ENCODE data around the gene ARMC2.

ARMC2 gene

DNA sequence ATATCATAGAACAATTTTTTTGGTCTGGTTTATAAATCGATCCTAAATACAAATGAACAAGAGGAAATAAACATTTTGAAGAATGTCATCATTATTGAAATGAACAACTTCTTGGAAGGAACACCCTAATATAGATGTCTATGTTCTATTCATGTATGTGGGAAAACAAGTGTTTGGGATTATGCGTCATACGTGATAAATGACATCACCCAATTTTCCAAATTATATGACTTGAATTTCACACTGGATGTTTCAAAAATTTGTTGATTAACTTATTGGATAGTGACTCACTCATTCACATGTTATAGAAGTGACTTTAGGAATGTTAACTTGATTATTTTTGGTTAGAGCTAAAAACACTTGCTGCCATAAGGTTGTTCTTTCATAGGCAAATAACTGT lies 18.6 kb downstream of the ARMC2 start:
- TF ChIP-seq, protein P1, sequence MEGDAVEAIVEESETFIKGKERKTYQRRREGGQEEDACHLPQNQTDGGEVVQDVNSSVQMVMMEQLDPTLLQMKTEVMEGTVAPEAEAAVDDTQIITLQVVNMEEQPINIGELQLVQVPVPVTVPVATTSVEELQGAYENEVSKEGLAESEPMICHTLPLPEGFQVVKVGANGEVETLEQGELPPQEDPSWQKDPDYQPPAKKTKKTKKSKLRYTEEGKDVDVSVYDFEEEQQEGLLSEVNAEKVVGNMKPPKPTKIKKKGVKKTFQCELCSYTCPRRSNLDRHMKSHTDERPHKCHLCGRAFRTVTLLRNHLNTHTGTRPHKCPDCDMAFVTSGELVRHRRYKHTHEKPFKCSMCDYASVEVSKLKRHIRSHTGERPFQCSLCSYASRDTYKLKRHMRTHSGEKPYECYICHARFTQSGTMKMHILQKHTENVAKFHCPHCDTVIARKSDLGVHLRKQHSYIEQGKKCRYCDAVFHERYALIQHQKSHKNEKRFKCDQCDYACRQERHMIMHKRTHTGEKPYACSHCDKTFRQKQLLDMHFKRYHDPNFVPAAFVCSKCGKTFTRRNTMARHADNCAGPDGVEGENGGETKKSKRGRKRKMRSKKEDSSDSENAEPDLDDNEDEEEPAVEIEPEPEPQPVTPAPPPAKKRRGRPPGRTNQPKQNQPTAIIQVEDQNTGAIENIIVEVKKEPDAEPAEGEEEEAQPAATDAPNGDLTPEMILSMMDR (conservative IDR thresholded peaks at IDR 0.05; ENCODE audit: low read length) = no peak
- no peak for TF ChIP-seq EZH2phosphoT487 (IDR thresholded peaks at IDR 0.05; ENCODE audit: borderline replicate concordance)
- Histone ChIP-seq H3K79me2 (ENCODE audit: insufficient read depth, low read length) (no peaks in the 10 kb centered on the region), H2AFZ (ENCODE audit: low read length) (no peak overlapping the region), H3K4me2 (ENCODE audit: low read depth, low read length, poor library complexity, severe bottlenecking) (peak overlapping the region; percentile 10), H3K4me3 (ENCODE audit: low read length, poor library complexity, severe bottlenecking) (no peak overlapping the region), H3K4me1 (ENCODE audit: insufficient read depth, low read length, poor library complexity, severe bottlenecking) (peaks cover 16% of the 10 kb centered on the region), H4K20me1 (ENCODE audit: insufficient read depth, low read length, poor library complexity, severe bottlenecking) (no peaks in the 10 kb centered on the region), H3K9me2 (replicated peaks; ENCODE audit: low read depth, low read length) (no peaks in the 10 kb centered on the region), H3F3A (ENCODE audit: low read depth) (no peaks in the 10 kb centered on the region), H3K9me3 (ENCODE audit: insufficient read depth, low read depth, low read length) (no peaks in the 10 kb centered on the region), H3K27me3 (ENCODE audit: insufficient read depth, low read length, poor library complexity, severe bottlenecking) (no peaks in the 10 kb centered on the region), H3K9ac (ENCODE audit: low read depth, low read length, poor library complexity, severe bottlenecking) (no peak overlapping the region), H3K36me3 (ENCODE audit: insufficient read depth, low read length) (no peaks in the 10 kb centered on the region)

DNA sequence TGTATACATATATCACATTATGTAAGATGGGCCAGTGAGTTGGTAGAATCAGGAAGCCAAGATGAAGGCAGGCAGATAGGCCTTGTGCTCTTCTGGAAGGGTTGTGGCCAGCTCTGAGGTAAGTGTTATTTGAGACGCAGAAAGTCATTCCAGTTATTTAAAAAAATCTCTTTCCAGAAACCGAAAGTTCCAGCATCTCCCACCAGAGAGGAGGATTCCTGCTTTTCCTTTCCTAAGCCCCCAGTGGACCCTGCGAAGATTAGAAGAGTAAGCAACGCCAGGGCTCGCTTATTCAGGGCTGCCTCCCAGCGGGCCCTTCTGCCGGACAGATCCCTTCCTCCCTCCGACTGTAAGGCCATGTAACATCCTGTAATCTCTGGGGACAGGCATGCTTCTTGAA lies 20.4 kb downstream of the ARMC2 start:
- Histone ChIP-seq H3K4me2 (ENCODE audit: low read depth, low read length, poor library complexity, severe bottlenecking) (no peak overlapping the region), H3K9me3 (ENCODE audit: insufficient read depth, low read depth, low read length) (no peaks in the 10 kb centered on the region), H3K9ac (ENCODE audit: low read depth, low read length, poor library complexity, severe bottlenecking) (no peak overlapping the region), H3K27me3 (ENCODE audit: insufficient read depth, low read length, poor library complexity, severe bottlenecking) (no peaks in the 10 kb centered on the region), H2AFZ (ENCODE audit: low read length) (no peak overlapping the region), H3K4me1 (ENCODE audit: insufficient read depth, low read length, poor library complexity, severe bottlenecking) (peaks cover 18% of the 10 kb centered on the region), H3F3A (ENCODE audit: low read depth) (no peaks in the 10 kb centered on the region), H3K36me3 (ENCODE audit: insufficient read depth, low read length) (no peaks in the 10 kb centered on the region), H3K79me2 (ENCODE audit: insufficient read depth, low read length) (no peaks in the 10 kb centered on the region), H4K20me1 (ENCODE audit: insufficient read depth, low read length, poor library complexity, severe bottlenecking) (no peaks in the 10 kb centered on the region), H3K9me2 (replicated peaks; ENCODE audit: low read depth, low read length) (no peaks in the 10 kb centered on the region), H3K4me3 (ENCODE audit: low read length, poor library complexity, severe bottlenecking) (no peak overlapping the region)
- TF ChIP-seq, protein P1 (conservative IDR thresholded peaks at IDR 0.05; ENCODE audit: low read length) = no peak
- TF ChIP-seq EZH2phosphoT487 (IDR thresholded peaks at IDR 0.05; ENCODE audit: borderline replicate concordance) = no peak

DNA sequence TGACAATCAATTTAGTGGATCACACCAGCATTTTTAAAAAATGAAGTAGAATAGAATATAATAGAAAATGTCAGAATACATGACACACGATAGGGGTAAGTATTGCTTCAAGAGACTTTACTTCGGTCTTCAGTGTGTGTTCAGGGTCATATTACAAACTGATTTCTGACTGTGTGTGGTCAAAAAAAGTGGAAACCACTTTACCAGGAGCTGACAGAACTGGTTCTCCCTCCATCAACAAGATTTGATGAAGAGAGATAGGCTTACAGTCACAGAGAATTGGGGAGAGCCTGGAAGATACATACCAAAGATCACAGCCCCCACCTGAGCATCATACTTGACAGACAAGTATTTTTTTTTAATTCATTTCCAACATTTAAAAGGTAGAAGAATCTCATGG lies 21.7 kb downstream of the ARMC2 start:
- Histone ChIP-seq H4K20me1 (ENCODE audit: insufficient read depth, low read length, poor library complexity, severe bottlenecking) (no peaks in the 10 kb centered on the region), H3F3A (ENCODE audit: low read depth) (peaks cover 3% of the 10 kb centered on the region; the same call in 1 of the 2 replicates), H3K9me2 (replicated peaks; ENCODE audit: low read depth, low read length) (no peaks in the 10 kb centered on the region), H3K79me2 (ENCODE audit: insufficient read depth, low read length) (no peaks in the 10 kb centered on the region), H3K36me3 (ENCODE audit: insufficient read depth, low read length) (no peaks in the 10 kb centered on the region), H3K4me3 (ENCODE audit: low read length, poor library complexity, severe bottlenecking) (no peak overlapping the region), H3K9ac (ENCODE audit: low read depth, low read length, poor library complexity, severe bottlenecking) (no peak overlapping the region), H3K4me2 (ENCODE audit: low read depth, low read length, poor library complexity, severe bottlenecking) (no peak overlapping the region), H2AFZ (ENCODE audit: low read length) (no peak overlapping the region), H3K27me3 (ENCODE audit: insufficient read depth, low read length, poor library complexity, severe bottlenecking) (no peaks in the 10 kb centered on the region), H3K4me1 (ENCODE audit: insufficient read depth, low read length, poor library complexity, severe bottlenecking) (peaks cover 30% of the 10 kb centered on the region), H3K9me3 (ENCODE audit: insufficient read depth, low read depth, low read length) (no peaks in the 10 kb centered on the region)
- no peak for TF ChIP-seq EZH2phosphoT487 (IDR thresholded peaks at IDR 0.05; ENCODE audit: borderline replicate concordance)
- TF ChIP-seq, protein P1 (conservative IDR thresholded peaks at IDR 0.05; ENCODE audit: low read length) = no peak
